Psoas muscle (tissue), 8 donors: ENCODE results near the gene KCNMB4. TPM values are rescaled to one million over a fixed set of nuclear protein-coding genes. Genes with fewer than 3 reads are reported as not detected.

ENCODE experiments used
- ATAC-seq, 4 donors: fragments of 200-7000 bp; cut with Tn5 transposase; one replicate each; pipeline ENCODE4 v1.9.1; 2020; ENCODE audit warnings: moderate library complexity in 3 of 4, mild to moderate bottlenecking in 2 of 4
- DNase-seq, 2 donors: peaks; one replicate each; pipeline ENCODE4 v3.0.0-alpha.2; 2020
- H3K27ac ChIP-seq: fragments of 200-600 bp; one replicate; pipeline ENCODE4 v1.8.0; 2022
- H3K27me3 ChIP-seq, 3 donors: fragments of 200-600 bp in 1 of 3; one replicate each; pipeline versions ENCODE4 v1.6.1 to v1.8.0; 2013 to 2022; ENCODE audit warnings: low read length in 2 of 3, mild to moderate bottlenecking in 2 of 3, moderate library complexity in 1 of 3; ENCODE audit not compliant: insufficient read depth in 3 of 3
- H3K36me3 ChIP-seq, 2 donors: fragments of 200-600 bp in 1 of 2; one replicate each; pipeline versions ENCODE4 v1.6.1 to v1.8.0; 2013 to 2022; ENCODE audit warnings: low read depth in 1 of 2, mild to moderate bottlenecking in 1 of 2, moderate library complexity in 1 of 2; ENCODE audit not compliant: insufficient read depth in 1 of 2
- H3K4me1 ChIP-seq: fragments of 200-600 bp; one replicate; pipeline ENCODE4 v1.8.0; 2022
- H3K4me3 ChIP-seq: fragments of 200-600 bp; one replicate; pipeline ENCODE4 v1.8.0; 2022; ENCODE audit warnings: mild to moderate bottlenecking
- H3K9me3 ChIP-seq: fragments of 200-600 bp; one replicate; pipeline ENCODE4 v1.8.0; 2022
- WGBS, 3 donors: extraction: QIAGEN DNeasy Blood & Tissue Kit; methylation state at CpG; one replicate each; pipeline versions ENCODE4 v1.1.6 to v1.1.7; 2013; 5-methylcytosine and 5-hydroxymethylcytosine counted together
- intact Hi-C, 2 donors: fragments of 100-400 bp; cut with DNase I; formaldehyde crosslinking; loops; one replicate each; pipeline versions ENCODE4 v1.11.0 to v1.14.2; 2022
- polyA plus RNA-seq, 3 donors: library from polyadenylated mRNA; stranded (reverse); fragments of 200-250 nt; gene quantifications; one replicate each; pipeline ENCODE4 v1.2.3, GENCODE V29; 2013
- total RNA-seq, 4 donors: library from RNA; stranded (reverse); fragmentation: NEBNext Ultra II Directional in 2 of 4; extraction: Animal tissue kit (Norgen Biotek cat#: 25700) in 2 of 4; gene quantifications; one replicate each; pipeline versions ENCODE4 v1.2.1 to v1.2.4, GENCODE V29; 2021 to 2023
- TF ChIP-seq, protein P1 (sequence below): fragments of 200-600 bp; IDR thresholded peaks from one replicate; pipeline ENCODE4 v1.8.0; 2022; ENCODE audit warnings: antibody characterized with exemption
- donor health status: healthy with polysubstance abuse.
- donor health status: DM: no; HTN: no; CAD: no; lungs with moderate emphysema.
- donor health status: Bipolar disorder and iron deficiency.
- donor health status: healthy.
- donor health status: DM: yes; HTN: yes; CAD: no.
- donor health status: DM: no; HTN: no; CAD: no.
- donor health status: DM: no; HTN: no; CAD: no.
- donor health status: DM: yes; HTN: yes; CAD: no.

The KCNMB4 gene
- total and polyA plus RNA-seq, 7 donors: 0.54 to 1.9 (median 0.82) TPM

GRCh38 chr12:70418101-70418500 is 52.0 kb downstream of the KCNMB4 start:
- Histone ChIP-seq H3K36me3 (no peaks in the 10 kb centered on the region), H3K4me1 (no peaks in the 10 kb centered on the region), H3K9me3 (no peaks in the 10 kb centered on the region), H3K4me3 (no peak overlapping the region), H3K27me3 (no peaks in the 10 kb centered on the region), H3K27ac (no peak overlapping the region)
- intact Hi-C loops: no loop called here
- DNase-seq (no peak), ATAC-seq (no peak)
- 87 to 92% (median 91%) methylated on average over 3 of the region's 3 CpGs for WGBS, 3 donors
- TF ChIP-seq, protein P1, sequence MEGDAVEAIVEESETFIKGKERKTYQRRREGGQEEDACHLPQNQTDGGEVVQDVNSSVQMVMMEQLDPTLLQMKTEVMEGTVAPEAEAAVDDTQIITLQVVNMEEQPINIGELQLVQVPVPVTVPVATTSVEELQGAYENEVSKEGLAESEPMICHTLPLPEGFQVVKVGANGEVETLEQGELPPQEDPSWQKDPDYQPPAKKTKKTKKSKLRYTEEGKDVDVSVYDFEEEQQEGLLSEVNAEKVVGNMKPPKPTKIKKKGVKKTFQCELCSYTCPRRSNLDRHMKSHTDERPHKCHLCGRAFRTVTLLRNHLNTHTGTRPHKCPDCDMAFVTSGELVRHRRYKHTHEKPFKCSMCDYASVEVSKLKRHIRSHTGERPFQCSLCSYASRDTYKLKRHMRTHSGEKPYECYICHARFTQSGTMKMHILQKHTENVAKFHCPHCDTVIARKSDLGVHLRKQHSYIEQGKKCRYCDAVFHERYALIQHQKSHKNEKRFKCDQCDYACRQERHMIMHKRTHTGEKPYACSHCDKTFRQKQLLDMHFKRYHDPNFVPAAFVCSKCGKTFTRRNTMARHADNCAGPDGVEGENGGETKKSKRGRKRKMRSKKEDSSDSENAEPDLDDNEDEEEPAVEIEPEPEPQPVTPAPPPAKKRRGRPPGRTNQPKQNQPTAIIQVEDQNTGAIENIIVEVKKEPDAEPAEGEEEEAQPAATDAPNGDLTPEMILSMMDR: no peak

DNA sequence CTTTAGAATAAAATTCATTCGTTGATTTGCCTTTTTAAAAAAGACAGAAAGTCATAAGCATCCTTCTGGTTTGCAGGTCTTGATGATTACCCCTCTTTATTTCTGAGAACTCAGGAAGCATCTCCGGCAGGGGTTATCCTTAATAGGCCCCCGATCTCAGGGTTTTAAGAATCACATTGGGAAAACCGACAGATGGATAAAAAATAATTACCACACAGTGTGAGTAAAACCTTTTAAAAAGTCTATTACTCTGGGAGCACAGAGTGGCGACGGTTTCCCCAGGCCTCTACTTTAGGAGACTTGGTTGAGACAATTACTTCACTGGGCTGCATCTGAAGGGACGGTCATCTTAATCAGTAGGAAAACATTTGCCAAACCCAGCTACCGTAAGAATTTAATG is 56.5 kb downstream of the KCNMB4 start:
- no peaks in the 10 kb centered on the region for H3K9me3 ChIP-seq
- H3K27ac ChIP-seq: no peak overlapping the region
- no peaks in the 10 kb centered on the region for H3K4me1 ChIP-seq
- TF ChIP-seq, protein P1: no peak
- no peak overlapping the region for H3K4me3 ChIP-seq
- no peaks in the 10 kb centered on the region for H3K27me3 ChIP-seq
- intact Hi-C loops: no loop called here
- DNase-seq (no peak), ATAC-seq (no peak)
- WGBS, 3 donors: 89 to 92% (median 91%) methylated on average over 8 of the region's 8 CpGs
- no peaks in the 10 kb centered on the region for H3K36me3 ChIP-seq

- DNase-seq (no peak), ATAC-seq (no peak)
- no peaks in the 10 kb centered on the region for H3K9me3 ChIP-seq
- WGBS, 3 donors: 58 to 80% (median 64%) methylated on average over 1 of the region's 1 CpG
- H3K4me3 ChIP-seq: no peak overlapping the region
- intact Hi-C loops: no loop called here
- no peaks in the 10 kb centered on the region for H3K27me3 ChIP-seq
- TF ChIP-seq, protein P1: no peak
- H3K27ac ChIP-seq: no peak overlapping the region
- no peaks in the 10 kb centered on the region for H3K4me1 ChIP-seq
- H3K36me3 ChIP-seq: no peaks in the 10 kb centered on the region
Measured at GRCh38 chr12:70426620-70427019, 60.5 kb downstream of the KCNMB4 start.

- Histone ChIP-seq H3K27ac (no peak overlapping the region), H3K36me3 (no peaks in the 10 kb centered on the region), H3K27me3 (no peaks in the 10 kb centered on the region), H3K4me3 (no peak overlapping the region), H3K9me3 (no peaks in the 10 kb centered on the region), H3K4me1 (no peaks in the 10 kb centered on the region)
- intact Hi-C loops: no loop called here
- ATAC-seq (no peak), DNase-seq (no peak)
- WGBS, 3 donors: 56 to 77% (median 63%) methylated on average over 3 of the region's 3 CpGs
- TF ChIP-seq, protein P1: no peak
Measured at GRCh38 chr12:70427611-70428010, 61.5 kb downstream of the KCNMB4 start.

DNA sequence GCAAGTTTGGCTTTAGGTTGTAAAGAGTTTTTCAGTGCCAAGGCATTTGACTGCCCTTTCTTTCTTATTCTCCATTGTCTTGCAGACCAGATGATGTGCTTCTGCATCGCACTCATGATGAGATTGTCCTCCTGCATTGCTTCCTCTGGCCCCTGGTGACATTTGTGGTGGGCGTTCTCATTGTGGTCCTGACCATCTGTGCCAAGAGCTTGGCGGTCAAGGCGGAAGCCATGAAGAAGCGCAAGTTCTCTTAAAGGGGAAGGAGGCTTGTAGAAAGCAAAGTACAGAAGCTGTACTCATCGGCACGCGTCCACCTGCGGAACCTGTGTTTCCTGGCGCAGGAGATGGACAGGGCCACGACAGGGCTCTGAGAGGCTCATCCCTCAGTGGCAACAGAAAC is 64.3 kb downstream of the KCNMB4 start:
- TF ChIP-seq, protein P1: no peak
- no peak for ATAC-seq
- Histone ChIP-seq H3K27me3 (no peaks in the 10 kb centered on the region), H3K27ac (no peak overlapping the region), H3K9me3 (no peaks in the 10 kb centered on the region), H3K4me1 (no peaks in the 10 kb centered on the region), H3K4me3 (no peak overlapping the region), H3K36me3 (no peaks in the 10 kb centered on the region)
- WGBS, 3 donors: 91 to 93% (median 92%) methylated on average over 11 of the region's 11 CpGs
- DNase-seq: no peak
- intact Hi-C loops: no loop called here
